B cell (primary cell): ENCODE measurements around the gene CD58.

Source experiments
- EZH2 ChIP-seq: IDR thresholded peaks from 2 replicates; pipeline ENCODE4 v1.6.1; 2012; ENCODE audit warnings: borderline replicate concordance, low read depth, mild to moderate bottlenecking, moderate library complexity, low read length; ENCODE audit not compliant: insufficient read depth, poor library complexity, severe bottlenecking
- TF ChIP-seq, protein P1 (sequence below): fragments of 200-600 bp; IDR thresholded peaks from one replicate; pipeline ENCODE4 v1.8.0; 2022; ENCODE audit warnings: antibody characterized with exemption, mild to moderate bottlenecking

DNA sequence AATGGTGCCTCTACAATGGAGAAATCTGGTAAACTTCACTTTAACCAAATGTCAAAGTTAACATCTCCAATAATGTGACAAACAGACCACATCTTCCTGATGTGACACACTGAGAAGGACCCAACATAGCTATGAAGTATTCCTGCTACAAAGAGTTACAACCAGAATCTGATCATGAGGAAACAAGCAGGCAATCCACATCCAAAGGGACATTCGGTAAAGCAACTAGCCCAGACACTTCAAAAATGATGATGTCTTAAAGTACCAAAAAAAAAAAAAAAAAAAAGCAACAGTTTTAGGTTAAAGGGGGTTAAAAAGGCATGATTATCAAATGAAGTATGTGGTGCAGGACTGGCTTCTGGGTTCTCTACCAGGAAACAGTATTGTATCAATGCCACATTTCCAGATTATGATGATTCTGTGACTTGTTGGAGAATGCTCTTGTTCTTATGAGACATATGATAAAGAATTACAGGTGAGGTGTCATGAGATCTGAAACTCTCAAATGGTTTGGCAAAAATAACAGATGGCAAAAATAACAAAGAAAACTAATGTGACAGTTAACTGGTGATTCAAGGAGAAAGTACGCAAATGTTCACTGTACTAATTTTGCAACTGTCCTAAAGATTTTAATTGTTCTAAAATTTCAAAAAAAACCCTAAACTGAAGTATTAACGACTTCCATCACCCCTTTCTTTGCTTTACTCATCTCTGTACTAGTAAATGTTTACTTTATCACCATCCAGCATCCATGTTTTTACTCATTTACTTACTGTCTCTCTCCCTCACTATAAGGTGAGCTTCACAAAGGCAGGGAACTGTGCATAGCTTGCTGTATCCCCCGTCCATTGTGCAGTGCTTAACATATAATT lies 2.8 kb downstream of the CD58 start:
- TF ChIP-seq, protein P1, sequence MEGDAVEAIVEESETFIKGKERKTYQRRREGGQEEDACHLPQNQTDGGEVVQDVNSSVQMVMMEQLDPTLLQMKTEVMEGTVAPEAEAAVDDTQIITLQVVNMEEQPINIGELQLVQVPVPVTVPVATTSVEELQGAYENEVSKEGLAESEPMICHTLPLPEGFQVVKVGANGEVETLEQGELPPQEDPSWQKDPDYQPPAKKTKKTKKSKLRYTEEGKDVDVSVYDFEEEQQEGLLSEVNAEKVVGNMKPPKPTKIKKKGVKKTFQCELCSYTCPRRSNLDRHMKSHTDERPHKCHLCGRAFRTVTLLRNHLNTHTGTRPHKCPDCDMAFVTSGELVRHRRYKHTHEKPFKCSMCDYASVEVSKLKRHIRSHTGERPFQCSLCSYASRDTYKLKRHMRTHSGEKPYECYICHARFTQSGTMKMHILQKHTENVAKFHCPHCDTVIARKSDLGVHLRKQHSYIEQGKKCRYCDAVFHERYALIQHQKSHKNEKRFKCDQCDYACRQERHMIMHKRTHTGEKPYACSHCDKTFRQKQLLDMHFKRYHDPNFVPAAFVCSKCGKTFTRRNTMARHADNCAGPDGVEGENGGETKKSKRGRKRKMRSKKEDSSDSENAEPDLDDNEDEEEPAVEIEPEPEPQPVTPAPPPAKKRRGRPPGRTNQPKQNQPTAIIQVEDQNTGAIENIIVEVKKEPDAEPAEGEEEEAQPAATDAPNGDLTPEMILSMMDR = no peak
- TF ChIP-seq EZH2 = no peak
